Sigmoid colon (tissue), 7 donors: Measurements from ENCODE around the gene SKI. TPM values are rescaled to one million over a fixed set of nuclear protein-coding genes. Genes with fewer than 3 reads are reported as not detected.
"Not testable (repeated sequence)": the region's sequence is repeated elsewhere in the genome, so short reads cannot be mapped to it uniquely, and the experiment has no call there.

Experiments used
- DNase-seq: peaks from one replicate; pipeline ENCODE4 v3.0.0-alpha.2; 2019
- H3K27ac ChIP-seq, 4 donors: fragments of 200-600 bp; sonication (generic); one replicate each; pipeline ENCODE4 v1.5.1; 2016 to 2019; ENCODE audit warnings: mild to moderate bottlenecking in 1 of 4
- H3K27me3 ChIP-seq, 3 donors: fragments of 200-600 bp; sonication (generic); one replicate each; pipeline ENCODE4 v1.5.1; 2019; ENCODE audit warnings: mild to moderate bottlenecking in 1 of 3
- H3K36me3 ChIP-seq, 4 donors: fragments of 200-600 bp; sonication (generic); one replicate each; pipeline ENCODE4 v1.5.1; 2016 to 2019
- H3K4me1 ChIP-seq, 4 donors: fragments of 200-600 bp; sonication (generic); one replicate each; pipeline ENCODE4 v1.5.1; 2017 to 2019
- H3K4me3 ChIP-seq, 4 donors: fragments of 200-600 bp; sonication (generic); one replicate each; pipeline ENCODE4 v1.5.1; 2017 to 2019; ENCODE audit warnings: mild to moderate bottlenecking in 2 of 4, moderate library complexity in 1 of 4
- H3K9me3 ChIP-seq, 4 donors: fragments of 200-600 bp in 3 of 4; sonication (generic) in 3 of 4; one replicate each; pipeline versions ENCODE4 v1.5.1 to v1.6.1; 2013 to 2019
- CTCF ChIP-seq, 4 experiments: fragments of 450-650 bp in 3 of 4; fragments of 200-600 bp in 1 of 4; IDR thresholded peaks; one replicate each; pipeline ENCODE4 v1.5.1; 2016 to 2019; ENCODE audit warnings: antibody characterized with exemption in 4 of 4, mild to moderate bottlenecking in 3 of 4, moderate library complexity in 2 of 4
- EP300 ChIP-seq, 4 donors: sonication (generic); formaldehyde crosslinking; IDR thresholded peaks; one replicate each; pipeline ENCODE4 v1.6.1; 2017; ENCODE audit warnings: antibody characterized with exemption in 4 of 4
- POLR2A ChIP-seq, 2 donors: fragments of 450-650 bp; IDR thresholded peaks; one replicate each; pipeline ENCODE4 v1.6.1; 2016; ENCODE audit warnings: antibody characterized with exemption in 2 of 2, mild to moderate bottlenecking in 2 of 2, moderate library complexity in 2 of 2
- POLR2AphosphoS5 ChIP-seq, 4 donors: sonication (generic); formaldehyde crosslinking; IDR thresholded peaks; one replicate each; pipeline ENCODE4 v1.6.1; 2017; ENCODE audit warnings: antibody characterized with exemption in 4 of 4
- WGBS, 2 donors: extraction: QIAGEN DNeasy Blood & Tissue Kit; methylation state at CpG; one replicate each; pipeline ENCODE4 v1.1.7; 2013; 5-methylcytosine and 5-hydroxymethylcytosine counted together
- intact Hi-C: fragments of 100-400 bp; cut with DNase I; formaldehyde crosslinking; loops from one replicate; pipeline ENCODE4 v1.15.1; 2023
- polyA plus RNA-seq, 3 donors: library from polyadenylated mRNA; stranded (reverse); fragments of 200-250 nt; gene quantifications; one replicate each; pipeline ENCODE4 v1.2.3, GENCODE V29; 2013
- total RNA-seq, 4 donors: library from RNA; depleted of rRNA; stranded (reverse); fragments of >200 nt; gene quantifications; one replicate each; pipeline ENCODE4 v1.1.0, GENCODE V29; 2016
- donor health status: healthy with polysubstance abuse.
- donor health status: Bipolar disorder and iron deficiency.
- donor health status: healthy.

Gene SKI
- total and polyA plus RNA-seq, 7 donors: 5.8 to 50.4 (median 19.3) TPM

GRCh38 chr1:2330035-2330434 lies 101.9 kb downstream of the SKI start:
- no peaks in the 10 kb centered on the region for H3K36me3 ChIP-seq
- DNase-seq: no peak
- H3K27me3 ChIP-seq: no peaks in the 10 kb centered on the region
- intact Hi-C loops: loop anchor here (5.0 kb wide), 1 partner anchor 47 kb away; no protein-coding TSS in a partner anchor
- peak overlapping the region; percentile 67 to 83 (median 79) for H3K27ac ChIP-seq
- no peaks in the 10 kb centered on the region for H3K9me3 ChIP-seq
- H3K4me3 ChIP-seq: no peak overlapping the region
- TF ChIP-seq EP300 (IDR thresholded peaks at IDR 0.05) (no peak), POLR2A (IDR thresholded peaks at IDR 0.05) (no peak), CTCF (IDR thresholded peaks at IDR 0.05) (no peak), POLR2AphosphoS5 (IDR thresholded peaks at IDR 0.05) (no peak)
- 85 to 94% methylated on average over 12 of the region's 12 CpGs for WGBS, 2 donors
- peaks cover 0 to 24% (median 19%) of the 10 kb centered on the region in 4 donors for H3K4me1 ChIP-seq

- intact Hi-C loops: loop anchor here (5.0 kb wide), 1 partner anchor 47 kb away; no protein-coding TSS in a partner anchor
- peak; percentile 88 for DNase-seq
- Histone ChIP-seq H3K4me1 (peaks cover 0 to 24% (median 19%) of the 10 kb centered on the region in 4 donors), H3K27me3 (no peaks in the 10 kb centered on the region), H3K9me3 (no peaks in the 10 kb centered on the region), H3K4me3 (no peak overlapping the region), H3K27ac (peak overlapping the region; percentile 67 to 83 (median 79)), H3K36me3 (no peaks in the 10 kb centered on the region)
- TF ChIP-seq POLR2AphosphoS5 (IDR thresholded peaks at IDR 0.05): peak in 3 of 4 donors; percentile 70 to 73 (median 72)
- no peak for TF ChIP-seq CTCF (IDR thresholded peaks at IDR 0.05)
- 67 to 73% methylated on average over 31 of the region's 31 CpGs for WGBS, 2 donors
These were observed 102.5 kb downstream of the SKI start for GRCh38 chr1:2330519-2331199.

GRCh38 chr1:2331200-2331544 lies 103.1 kb downstream of the SKI start:
- Histone ChIP-seq H3K9me3 (no peaks in the 10 kb centered on the region), H3K27me3 (no peaks in the 10 kb centered on the region), H3K4me1 (peaks cover 0 to 24% (median 19%) of the 10 kb centered on the region in 4 donors), H3K27ac (peak overlapping the region; percentile 67 to 83 (median 79)), H3K36me3 (no peaks in the 10 kb centered on the region), H3K4me3 (no peak overlapping the region)
- WGBS, 2 donors: 78 to 80% methylated on average over 11 of the region's 11 CpGs
- TF ChIP-seq CTCF (IDR thresholded peaks at IDR 0.05): no peak
- TF ChIP-seq POLR2AphosphoS5 (IDR thresholded peaks at IDR 0.05): no peak
- TF ChIP-seq EP300 (IDR thresholded peaks at IDR 0.05): no peak
- no peak for TF ChIP-seq POLR2A (IDR thresholded peaks at IDR 0.05)
- no peak for DNase-seq
- intact Hi-C loops: loop anchor here (5.0 kb wide), 1 partner anchor 46 kb away; no protein-coding TSS in a partner anchor

- H3K36me3 ChIP-seq, H3K9me3 ChIP-seq, H3K27me3 ChIP-seq, DNase-seq, H3K4me3 ChIP-seq: not testable (repeated sequence)
- intact Hi-C loops: loop anchor here (5.0 kb wide), 1 partner anchor 46 kb away; no protein-coding TSS in a partner anchor
- peak overlapping the region; percentile 67 to 83 (median 79) for H3K27ac ChIP-seq
- H3K4me1 ChIP-seq: peaks cover 0 to 24% (median 19%) of the 10 kb centered on the region in 4 donors
- WGBS, 2 donors: 91 to 93% methylated on average over 33 of the region's 33 CpGs
These were observed 103.5 kb downstream of the SKI start for GRCh38 chr1:2331580-2331979.

GRCh38 chr1:2334366-2334765 lies 106.2 kb downstream of the SKI start:
- intact Hi-C loops: loop anchor here (5.0 kb wide), 1 partner anchor 43 kb away; no protein-coding TSS in a partner anchor
- no peak overlapping the region for H3K27ac ChIP-seq
- peaks cover 0 to 23% (median 19%) of the 10 kb centered on the region in 4 donors for H3K4me1 ChIP-seq
- no peak for DNase-seq
- no peaks in the 10 kb centered on the region for H3K36me3 ChIP-seq
- H3K27me3 ChIP-seq: no peaks in the 10 kb centered on the region
- no peak for TF ChIP-seq EP300 (IDR thresholded peaks at IDR 0.05)
- no peak for TF ChIP-seq POLR2AphosphoS5 (IDR thresholded peaks at IDR 0.05)
- no peak for TF ChIP-seq CTCF (IDR thresholded peaks at IDR 0.05)
- no peak for TF ChIP-seq POLR2A (IDR thresholded peaks at IDR 0.05)
- H3K4me3 ChIP-seq: no peak overlapping the region
- WGBS, 2 donors: 91 to 95% methylated on average over 21 of the region's 21 CpGs
- no peaks in the 10 kb centered on the region for H3K9me3 ChIP-seq
